Cerebellar nuclear complex (tissue), 1 donor: ENCODE results near the gene SLC11A1.

Experiments used
- DNase-seq, 2 experiments: peaks; one replicate each; lab custom pipeline; 2025; lab: John Stamatoyannopoulos, UW

Gene SLC11A1

DNA sequence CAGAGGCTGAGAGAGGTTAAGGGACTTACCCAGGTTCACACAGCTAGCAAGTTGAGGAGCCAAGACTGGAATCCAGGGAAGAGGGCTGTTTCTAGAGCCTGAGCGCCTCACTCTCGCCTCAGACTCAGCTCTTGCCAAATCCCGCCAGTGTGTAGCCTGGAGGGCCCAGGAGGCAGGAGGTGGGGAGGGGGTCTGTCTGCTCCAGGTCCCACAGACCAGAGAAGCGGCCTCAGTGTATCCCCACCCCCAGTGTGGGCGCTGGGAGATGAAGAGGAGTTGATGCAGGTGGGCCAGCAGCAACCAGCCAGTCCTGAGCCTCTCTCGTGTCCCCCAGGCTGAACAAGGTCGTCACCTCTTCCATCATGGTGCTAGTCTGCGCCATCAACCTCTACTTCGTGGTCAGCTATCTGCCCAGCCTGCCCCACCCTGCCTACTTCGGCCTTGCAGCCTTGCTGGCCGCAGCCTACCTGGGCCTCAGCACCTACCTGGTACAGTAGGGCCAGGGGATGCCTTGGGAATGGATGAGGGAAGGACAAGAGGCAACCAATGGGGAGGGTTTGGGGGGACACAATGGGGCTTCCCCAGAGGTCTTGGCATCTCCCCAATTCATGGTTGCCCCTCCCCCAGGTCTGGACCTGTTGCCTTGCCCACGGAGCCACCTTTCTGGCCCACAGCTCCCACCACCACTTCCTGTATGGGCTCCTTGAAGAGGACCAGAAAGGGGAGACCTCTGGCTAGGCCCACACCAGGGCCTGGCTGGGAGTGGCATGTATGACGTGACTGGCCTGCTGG, 12.4 kb downstream of the SLC11A1 start:
- DNase-seq: no peak

DNA sequence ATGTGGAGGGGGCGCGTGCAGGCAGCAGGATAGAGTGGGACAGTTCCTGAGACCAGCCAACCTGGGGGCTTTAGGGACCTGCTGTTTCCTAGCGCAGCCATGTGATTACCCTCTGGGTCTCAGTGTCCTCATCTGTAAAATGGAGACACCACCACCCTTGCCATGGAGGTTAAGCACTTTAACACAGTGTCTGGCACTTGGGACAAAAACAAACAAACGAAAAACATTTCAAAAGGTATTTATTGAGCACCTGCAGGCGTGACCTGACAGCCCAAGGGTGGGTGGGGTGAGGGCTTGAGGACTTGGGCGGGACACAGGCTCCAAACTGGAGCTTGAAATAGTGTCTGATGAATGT, 13.0 kb downstream of the SLC11A1 start:
- no peak for DNase-seq

DNA sequence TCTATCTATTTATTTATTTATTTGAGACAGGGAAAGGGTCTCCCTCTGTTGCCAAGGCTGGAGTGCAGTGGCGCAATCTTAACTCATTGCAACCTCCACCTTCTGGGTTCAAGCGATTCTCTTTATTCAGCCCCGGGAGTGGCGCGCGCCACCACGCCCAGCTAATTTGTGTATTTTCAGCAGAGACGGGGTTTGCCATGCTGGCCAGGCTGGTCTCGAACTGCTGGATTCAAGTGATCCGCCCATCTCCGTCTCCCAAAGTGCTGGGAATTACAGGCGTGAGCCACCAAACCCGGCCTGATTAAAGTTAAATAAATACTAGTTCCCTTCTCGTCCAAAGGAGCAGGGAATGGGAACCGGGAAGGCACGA, 13.4 kb downstream of the SLC11A1 start:
- DNase-seq: no peak

DNA sequence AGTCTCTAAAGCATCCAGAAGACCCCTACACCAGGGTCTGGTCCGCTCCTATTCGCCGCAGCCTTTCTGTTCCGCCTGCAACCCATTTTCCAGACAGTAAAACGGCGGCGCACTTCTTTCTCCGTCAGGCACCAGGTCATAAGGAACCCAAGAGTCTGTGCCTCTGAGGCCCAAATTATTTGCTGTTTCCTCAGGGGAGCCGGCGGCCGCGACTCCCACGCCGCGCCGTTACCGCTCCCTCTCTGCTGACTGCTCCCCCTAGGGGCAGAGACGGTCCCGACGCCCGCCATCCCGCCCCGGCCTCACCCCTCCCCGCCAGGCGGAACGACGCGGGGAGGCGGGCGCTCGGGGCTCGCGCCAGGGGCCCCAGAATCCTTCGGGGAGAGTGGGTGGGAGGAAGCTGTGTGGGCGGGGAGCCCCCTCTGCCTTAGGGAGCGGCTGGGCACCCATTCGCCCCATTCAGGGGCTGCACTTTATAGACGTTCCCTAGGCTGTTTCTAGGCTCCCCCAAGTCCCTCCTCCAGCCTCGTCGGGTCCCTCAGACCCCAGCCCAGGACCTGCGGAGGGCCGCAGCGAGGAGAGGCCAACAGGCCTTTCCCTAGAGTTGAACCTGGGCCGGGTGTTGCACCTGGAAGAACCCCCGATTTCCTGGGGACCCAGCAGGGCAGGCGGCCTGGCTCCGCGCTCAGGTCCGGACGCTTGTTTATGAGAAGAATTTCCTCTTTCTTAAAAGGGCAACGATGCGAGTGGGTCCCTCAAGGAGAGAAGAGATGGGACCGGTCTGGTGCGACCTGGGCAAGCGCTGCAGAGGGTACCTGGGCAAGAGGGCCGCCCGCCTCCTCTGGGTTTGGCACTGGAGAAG, 14.0 kb downstream of the SLC11A1 start:
- DNase-seq: peak; percentile 53 to 84

DNA sequence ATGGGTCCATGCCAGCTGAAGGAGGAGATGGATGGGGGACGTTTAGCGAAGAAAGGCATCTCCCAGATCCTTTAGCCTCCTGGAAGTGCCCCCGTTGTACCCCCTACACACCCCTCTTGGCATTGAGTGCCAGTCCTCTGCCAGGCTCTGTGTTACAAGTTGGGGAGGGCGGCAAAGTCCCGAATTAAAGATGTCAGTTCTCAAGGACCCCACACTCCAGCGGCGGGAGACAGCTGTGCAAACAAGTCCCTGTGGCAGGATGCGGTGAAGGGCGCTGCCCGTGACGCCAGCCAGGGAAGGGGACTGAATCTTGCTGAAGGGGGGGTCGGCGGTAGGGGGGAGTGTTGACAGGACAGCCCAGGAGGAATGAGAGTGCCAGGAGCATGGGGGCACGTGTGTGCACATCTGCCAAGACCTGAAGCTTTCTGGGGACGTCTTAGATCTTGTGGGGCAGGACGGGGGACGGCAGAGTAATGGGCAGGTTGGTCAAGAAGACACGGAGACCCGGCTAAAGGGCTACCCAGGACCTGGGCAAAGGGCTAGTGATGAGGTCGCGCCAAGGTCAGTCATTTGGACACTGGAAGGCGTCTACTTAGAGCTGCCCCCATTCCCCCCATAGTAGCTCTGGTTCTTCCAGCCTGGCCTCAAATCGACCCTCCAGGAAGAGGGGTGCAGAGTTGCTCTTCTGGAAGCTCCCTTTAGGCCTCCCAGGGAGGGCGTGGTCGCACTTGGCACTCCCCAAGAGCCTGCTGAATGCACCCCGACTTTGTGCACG, 14.8 kb downstream of the SLC11A1 start:
- DNase-seq: no peak

DNA sequence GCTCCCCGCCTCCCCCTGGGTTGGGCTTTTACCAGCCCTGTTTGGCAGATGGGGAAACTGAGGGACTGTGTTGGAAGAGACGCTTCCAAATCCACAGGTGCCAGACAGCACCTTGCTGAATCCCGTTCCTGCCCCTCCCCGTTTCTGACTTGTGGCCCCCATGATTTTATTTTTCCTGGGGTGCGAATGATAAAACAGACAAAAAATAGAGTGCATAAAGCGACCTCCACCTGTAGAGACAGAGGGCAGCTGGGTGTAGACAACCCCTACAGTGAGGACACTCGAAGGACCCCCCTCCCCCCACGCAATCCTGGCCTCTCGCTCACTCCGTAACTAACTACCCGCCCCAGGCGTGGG, 15.4 kb downstream of the SLC11A1 start:
- DNase-seq: no peak

DNA sequence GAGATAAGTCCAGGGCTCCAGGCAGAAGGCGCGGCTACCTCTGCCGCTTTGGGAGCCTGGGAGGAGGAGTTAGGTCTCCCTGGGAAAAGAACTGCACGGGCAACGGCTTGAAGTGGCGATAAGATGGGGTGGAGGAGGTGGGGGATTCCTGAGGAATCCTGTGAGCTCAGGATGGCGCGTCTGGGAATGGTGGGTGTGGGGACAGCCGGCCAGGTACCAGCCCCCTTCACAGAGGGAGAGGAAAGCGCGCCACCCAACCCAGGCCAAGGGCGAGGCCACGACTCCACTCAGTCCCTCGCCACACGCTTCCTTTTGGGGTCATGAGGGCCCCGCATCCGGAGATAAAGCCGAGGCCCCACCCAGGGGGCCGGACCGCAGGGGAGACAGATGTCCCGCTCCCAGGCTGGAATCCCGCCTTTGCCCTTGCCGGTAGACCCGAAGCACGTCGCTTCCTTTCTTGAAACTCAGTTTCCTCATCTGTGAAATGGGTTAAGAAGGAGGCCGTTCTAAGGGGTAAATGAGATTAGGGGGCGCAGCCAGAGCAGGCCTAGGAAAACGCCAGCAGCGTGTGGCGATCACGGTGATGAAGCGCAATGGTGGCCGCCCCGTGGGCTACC, 15.9 kb downstream of the SLC11A1 start:
- DNase-seq: no peak

DNA sequence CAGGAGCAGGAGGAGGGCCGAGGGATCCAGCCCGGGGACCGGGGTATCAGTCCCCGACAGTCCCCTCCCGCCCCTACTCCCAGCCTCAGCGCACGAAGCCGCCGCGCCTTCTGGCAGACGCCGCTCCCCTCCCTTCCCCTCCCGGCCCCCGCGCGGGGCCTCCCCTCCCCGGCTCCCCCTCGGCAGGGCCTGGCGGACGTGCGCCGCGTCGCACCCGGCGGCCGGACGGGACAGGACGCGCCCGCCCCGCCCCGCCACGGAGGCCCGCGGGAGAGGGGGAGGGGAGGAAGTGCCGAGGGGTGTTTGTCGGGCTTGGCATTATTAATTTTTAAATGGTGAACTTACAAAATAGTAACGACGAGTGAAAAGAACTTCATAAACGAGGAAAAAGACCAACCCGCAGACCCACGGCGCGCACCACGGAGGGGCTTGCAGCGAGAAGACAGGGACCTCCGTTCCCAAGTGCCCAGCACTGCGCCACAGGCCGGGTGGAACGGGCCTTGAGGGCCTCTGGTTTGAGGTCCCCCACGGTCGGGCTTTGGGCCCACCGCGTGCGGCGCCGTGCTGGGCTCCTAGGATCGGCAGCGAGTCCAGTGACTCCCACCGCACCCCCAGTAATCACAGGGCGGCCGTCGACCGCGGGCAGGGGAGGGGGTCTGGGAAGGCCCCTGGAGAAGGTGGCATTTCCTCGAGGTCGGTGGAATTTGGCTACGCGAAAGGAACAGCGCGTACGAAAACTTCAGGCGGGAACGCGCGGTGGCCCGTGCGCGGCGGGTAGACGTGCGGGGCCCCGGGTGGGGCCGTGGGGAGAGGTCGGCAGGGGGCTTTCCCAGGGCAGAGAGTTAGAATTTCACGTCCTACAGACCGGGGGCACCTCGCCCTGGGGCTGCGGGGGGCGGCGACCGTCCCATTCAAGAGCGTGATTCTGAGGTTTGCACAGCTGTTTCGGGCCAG, 16.6 kb downstream of the SLC11A1 start:
- DNase-seq: no peak

DNA sequence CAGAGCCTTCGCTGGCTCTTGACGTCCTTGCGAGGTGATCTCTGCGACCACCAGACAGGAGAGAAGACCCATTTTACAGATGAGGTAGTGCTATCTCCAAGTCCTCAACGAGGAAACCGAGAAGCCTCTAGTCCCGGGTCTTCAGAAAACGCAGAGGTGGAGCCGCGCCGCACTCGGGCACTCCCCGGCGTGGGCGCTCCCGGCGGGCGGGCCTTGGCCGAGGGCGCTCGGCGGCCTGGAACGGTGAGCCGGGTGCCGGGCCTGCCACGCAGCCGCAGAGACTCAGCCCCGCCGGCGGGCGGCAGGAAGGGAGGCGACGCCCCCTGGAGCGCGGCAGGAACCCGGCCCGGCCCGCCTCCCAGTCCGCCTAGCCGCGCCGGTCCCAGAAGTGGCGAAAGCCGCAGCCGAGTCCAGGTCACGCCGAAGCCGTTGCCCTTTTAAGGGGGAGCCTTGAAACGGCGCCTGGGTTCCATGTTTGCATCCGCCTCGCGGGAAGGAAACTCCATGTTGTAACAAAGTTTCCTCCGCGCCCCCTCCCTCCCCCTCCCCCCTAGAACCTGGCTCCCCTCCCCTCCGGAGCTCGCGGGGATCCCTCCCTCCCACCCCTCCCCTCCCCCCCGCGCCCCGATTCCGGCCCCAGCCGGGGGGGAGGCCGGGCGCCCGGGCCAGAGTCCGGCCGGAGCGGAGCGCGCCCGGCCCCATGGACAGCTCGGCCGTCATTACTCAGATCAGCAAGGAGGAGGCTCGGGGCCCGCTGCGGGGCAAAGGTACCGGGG, 17.5 kb downstream of the SLC11A1 start, which contains the start of gene CTDSP1:
CTDSP1 (plus strand) TSS at position 478 of the 776 bp plus-strand sequence; CDS start at position 701, 223 bp downstream.
- DNase-seq: peak; percentile 11 to 49

DNA sequence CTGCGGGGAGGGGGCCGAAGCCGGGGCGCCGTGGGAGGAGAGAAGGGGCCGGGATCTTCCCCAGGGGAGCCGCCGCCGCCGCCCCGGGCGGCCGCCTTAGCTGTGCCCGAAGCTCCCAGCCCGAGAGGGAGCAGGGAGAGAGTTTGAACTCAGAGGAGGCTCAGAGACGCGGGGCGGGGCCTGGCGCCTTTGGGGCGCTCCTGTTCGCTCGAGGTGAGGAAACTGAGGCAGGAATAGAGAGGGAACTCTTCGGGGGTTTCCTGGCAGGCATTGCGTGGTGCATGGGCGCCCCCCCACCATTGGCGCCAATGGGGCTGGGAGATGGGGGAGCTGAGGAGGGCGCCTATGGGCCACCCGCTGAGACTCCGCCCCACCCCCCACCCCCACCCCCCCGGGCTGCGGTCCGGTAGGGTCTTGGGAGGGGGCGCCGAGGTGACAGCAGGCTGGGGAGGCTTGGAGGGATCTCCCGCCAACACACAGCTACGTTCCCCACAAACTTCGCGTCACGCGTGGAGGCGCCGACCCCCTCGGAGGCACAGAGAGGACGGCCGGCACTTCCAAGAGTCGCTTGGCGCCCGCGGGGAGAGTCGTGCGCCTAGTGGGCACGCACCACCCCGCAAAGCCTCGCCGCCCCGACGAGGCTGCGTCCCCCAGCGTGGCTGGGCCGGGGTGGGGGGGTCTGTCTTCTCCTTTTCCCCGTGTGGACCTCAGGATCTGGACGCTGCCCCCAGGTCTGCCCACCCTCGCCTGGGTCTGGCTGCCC, 18.3 kb downstream of the SLC11A1 start:
- DNase-seq: no peak

DNA sequence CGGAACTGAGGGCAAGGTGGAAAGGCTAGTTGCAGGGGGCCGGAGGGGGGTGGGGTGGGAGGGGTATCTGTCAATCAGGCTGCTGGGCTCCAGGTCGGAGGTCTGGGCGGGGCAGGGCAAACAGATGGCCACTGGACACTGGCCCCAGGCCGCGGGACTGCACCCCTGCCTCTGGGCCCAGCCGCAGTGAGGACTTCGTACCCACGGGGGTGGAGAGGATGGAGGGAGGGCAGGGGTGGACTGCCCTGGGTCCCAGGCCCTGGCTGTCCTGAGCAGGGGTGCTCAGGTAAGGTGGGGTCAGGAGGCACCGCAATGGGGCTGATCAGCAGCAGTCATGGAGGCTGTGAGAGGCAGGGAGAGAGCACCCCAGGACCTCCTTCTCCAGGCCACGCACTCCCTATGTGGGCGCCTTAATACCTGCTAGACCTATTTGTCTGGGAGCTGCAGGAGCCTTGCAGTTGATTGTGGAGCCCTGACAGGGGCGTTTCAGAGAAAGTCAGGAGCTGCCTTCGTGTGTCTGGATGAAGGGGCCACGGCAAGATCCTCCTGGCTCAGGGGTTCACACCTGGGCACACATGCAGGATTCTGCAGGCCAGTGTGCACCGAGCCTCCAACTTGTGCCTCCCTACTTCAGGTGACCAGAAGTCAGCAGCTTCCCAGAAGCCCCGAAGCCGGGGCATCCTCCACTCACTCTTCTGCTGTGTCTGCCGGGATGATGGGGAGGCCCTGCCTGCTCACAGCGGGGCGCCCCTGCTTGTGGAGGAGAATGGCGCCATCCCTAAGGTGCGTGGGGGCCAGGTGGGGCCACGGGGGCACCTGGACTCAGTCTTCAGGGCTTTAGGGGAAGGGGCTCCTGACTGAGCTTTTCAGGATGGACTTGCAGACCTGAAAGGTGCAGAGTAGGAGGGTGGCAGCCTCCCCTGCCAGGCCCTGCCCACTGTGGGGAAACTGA, 19.1 kb downstream of the SLC11A1 start:
- no peak for DNase-seq

DNA sequence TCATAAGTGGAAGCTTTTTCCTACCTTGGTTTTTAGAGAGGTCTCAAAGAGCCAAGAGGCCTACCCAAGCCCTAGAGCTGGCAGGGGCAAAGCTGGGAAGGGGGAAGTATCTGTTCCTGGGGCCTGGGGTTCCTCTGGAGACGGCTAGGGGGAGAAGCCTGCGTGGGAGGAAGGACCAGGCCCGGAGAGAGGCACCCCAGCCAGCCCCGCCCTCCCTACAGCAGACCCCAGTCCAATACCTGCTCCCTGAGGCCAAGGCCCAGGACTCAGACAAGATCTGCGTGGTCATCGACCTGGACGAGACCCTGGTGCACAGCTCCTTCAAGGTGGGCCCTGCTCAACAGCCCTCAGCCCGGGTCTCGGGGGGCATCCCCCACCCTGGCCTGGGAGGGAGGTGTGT, 19.8 kb downstream of the SLC11A1 start:
- DNase-seq: no peak

DNA sequence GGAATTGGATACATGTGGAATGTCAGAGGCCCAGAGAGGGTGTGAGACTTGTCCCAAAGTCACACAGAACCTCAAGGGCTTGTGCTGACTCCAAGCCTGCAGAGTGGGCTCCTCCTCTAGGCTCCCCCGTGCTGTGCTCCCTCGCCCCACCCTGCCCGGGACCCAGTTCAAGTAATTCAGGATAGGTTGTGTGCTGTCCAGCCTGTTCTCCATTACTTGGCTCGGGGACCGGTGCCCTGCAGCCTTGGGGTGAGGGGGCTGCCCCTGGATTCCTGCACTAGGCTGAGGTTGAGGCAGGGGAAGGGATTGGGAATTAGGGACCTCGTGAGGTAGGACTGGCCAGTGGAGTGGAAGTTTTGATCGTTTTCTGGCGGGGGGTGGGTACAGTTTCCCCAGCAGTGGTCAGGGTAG, 20.4 kb downstream of the SLC11A1 start:
- DNase-seq: no peak

DNA sequence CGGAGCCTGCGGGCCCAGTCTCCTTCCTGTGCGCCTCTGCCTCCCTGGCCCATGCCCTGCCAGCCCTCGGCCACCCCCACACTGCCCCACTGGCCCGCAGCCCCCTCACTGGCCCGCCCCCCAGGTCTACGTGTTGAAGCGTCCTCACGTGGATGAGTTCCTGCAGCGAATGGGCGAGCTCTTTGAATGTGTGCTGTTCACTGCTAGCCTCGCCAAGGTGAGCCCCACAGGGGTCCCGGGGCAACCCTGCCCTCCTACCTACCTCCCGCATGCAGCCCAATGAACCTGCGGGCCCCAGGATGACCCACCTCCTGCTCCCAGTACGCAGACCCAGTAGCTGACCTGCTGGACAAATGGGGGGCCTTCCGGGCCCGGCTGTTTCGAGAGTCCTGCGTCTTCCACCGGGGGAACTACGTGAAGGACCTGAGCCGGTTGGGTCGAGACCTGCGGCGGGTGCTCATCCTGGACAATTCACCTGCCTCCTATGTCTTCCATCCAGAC, 20.9 kb downstream of the SLC11A1 start:
- DNase-seq: no peak

DNA sequence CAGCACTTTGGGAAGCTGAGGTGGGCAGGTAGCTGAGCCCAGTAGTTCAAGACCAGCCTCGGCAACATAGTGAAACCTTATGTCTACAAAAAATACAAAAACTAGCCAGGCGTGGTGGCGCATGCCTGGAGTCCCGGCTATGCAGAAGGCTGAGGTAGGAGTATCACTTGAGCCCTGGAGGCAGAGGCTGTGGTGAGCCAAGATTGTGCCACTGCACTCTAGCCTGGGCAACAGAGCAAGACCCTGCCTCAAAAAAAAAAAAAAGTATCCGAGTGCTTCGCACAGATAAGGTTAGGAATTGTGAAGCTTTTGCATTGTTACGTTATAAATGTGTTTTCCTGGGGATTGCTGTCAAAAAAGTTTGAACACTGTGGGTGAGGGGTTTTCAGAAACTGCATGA, 21.7 kb downstream of the SLC11A1 start:
- no peak for DNase-seq

DNA sequence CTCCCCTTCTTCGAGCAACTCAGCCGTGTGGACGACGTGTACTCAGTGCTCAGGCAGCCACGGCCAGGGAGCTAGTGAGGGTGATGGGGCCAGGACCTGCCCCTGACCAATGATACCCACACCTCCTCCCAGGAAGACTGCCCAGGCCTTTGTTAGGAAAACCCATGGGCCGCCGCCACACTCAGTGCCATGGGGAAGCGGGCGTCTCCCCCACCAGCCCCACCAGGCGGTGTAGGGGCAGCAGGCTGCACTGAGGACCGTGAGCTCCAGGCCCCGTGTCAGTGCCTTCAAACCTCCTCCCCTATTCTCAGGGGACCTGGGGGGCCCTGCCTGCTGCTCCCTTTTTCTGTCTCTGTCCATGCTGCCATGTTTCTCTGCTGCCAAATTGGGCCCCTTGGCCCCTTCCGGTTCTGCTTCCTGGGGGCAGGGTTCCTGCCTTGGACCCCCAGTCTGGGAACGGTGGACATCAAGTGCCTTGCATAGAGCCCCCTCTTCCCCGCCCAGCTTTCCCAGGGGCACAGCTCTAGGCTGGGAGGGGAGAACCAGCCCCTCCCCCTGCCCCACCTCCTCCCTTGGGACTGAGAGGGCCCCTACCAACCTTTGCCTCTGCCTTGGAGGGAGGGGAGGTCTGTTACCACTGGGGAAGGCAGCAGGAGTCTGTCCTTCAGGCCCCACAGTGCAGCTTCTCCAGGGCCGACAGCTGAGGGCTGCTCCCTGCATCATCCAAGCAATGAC, 22.4 kb downstream of the SLC11A1 start:
- no peak for DNase-seq

DNA sequence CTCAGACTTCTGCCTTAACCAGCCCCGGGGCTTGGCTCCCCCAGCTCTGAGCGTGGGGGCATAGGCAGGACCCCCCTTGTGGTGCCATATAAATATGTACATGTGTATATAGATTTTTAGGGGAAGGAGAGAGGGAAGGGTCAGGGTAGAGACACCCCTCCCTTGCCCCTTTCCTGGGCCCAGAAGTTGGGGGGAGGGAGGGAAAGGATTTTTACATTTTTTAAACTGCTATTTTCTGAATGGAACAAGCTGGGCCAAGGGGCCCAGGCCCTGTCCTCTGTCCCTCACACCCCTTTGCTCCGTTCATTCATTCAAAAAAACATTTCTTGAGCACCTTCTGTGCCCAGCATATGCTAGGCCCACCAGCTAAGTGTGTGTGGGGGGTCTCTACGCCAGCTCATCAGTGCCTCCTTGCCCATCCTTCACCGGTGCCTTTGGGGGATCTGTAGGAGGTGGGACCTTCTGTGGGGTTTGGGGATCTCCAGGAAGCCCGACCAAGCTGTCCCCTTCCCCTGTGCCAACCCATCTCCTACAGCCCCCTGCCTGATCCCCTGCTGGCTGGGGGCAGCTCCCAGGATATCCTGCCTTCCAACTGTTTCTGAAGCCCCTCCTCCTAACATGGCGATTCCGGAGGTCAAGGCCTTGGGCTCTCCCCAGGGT, 23.1 kb downstream of the SLC11A1 start:
- DNase-seq: no peak
